Amygdala (tissue), 56 donors: ENCODE results near the gene HS6ST1.

Experiments
- DNase-seq, 56 donors: peaks; one replicate each; lab custom pipeline; 2025; lab: John Stamatoyannopoulos, UW

The HS6ST1 gene

DNA sequence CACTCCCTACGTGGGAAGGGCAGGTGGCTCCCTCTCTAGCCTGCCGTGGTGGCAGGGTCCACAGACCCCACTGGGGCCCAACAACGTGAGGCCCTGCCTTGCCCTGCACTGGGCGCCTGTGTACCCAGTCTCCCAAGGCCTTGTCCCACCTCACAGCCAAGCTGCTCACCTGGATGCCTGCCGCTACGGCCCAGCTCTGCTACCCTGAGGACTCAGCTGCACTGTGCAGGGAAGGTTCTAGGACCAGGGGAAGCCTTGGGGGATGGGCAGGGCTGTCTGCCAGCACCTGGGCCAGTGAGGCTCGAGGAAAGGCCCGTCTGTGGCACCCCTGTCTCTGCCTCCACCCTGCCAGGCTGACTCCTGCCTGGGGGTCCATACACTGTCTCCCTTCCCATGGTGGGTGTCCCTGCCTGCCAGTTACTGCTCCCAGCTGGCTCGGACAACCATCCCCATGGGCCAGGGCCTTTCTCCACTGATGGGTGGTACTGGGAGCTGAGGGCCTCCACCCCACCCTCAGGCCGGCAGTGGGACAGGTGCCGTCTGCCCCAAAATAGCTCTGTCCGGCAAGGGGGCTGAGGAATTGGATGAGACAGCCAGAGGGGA is 33.2 kb downstream of the HS6ST1 start:
- DNase-seq = no peak

DNA sequence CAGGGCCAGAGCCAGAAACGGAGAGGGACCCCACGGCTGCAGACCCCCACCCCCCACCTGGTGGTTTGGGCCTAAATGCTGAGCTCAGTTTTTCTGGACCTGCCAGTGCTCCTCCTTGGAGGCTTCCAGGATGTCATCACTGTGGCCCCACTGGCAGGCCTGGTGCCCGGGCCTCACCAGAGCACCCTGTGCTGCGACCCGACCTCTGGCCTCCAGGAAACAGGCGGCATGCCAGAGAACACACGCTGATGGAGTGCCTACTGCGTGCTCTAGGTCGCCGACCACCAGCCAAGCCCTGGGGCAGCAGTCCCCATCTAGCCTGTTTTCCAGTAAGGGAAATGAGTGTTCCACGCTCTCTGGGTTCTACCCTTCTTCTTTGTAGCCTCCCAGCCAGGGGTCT is 33.8 kb downstream of the HS6ST1 start:
- DNase-seq = no peak

DNA sequence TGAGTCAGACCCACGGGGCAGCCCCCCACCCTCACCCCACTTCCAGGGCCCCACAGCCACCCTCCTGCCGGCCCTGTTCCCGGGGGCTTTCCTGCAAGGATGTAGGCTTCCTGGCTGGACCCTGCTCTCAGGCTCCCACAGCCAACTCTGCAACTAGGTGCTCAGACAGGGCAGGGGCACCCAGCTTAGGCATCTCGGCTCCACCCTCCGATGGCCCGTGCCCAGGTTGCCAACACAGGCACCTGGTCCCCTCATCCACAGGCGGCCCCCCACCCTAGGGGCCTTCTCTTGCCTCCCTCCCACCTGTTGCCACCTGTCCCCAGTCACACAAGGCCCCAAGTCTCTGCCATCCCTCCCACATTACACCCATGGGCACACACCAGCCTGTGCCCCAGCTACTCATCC is 34.6 kb downstream of the HS6ST1 start:
- DNase-seq = no peak

DNA sequence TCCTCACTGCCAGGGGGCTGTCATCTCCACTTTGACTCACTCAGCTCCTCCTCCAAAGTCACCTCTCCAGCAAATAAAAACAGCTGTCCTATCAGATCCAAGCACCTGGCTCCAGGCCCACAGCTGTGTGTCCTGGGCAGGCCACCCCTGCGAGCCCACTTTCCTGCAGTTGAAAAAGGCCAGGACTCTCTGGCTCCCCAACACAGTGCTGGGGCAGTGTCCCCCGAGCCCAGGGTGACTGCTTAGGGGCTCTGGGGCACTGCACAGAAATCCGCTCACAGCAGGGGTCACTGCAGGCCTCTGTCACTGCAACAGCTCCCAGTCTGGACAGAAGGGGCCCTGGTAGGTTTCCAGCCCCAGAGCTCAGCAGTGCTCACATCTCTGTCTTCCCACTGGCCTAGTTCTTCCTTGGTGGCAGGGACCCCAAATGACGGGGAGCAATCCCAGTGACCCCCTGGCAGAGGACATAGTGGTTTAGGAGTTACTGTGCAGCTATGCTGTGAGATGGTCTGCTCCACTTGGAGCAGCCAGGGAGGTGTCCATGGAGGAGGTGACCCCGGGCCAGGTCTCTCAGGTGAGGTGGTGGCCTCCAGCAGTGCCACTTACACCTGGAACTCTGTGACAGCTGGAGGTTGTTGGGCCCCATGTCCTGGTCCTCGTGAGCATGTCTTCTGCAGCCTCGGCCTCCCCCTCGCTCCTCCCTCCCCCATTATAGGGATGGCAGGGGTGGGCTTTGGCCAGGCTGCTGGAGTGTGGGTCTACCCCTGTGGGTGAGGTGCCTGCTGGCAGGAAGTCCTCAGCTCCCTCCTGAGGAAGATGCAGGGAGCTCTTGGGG is 35.5 kb downstream of the HS6ST1 start:
- no peak for DNase-seq

GRCh38 chr2:128282246-128282975 is 36.3 kb downstream of the HS6ST1 start:
- DNase-seq = no peak

GRCh38 chr2:128281852-128282245 is 36.8 kb downstream of the HS6ST1 start:
- DNase-seq = no peak

GRCh38 chr2:128280901-128281321 is 37.8 kb downstream of the HS6ST1 start:
- peak in 8 of 56 donors; percentile 26 to 46 (median 39) for DNase-seq

GRCh38 chr2:128280158-128280871 is 38.4 kb downstream of the HS6ST1 start:
- peak in 3 of 56 donors; percentile 27 to 57 (median 29) for DNase-seq

- no peak for DNase-seq
These were observed 38.9 kb downstream of the HS6ST1 start for GRCh38 chr2:128279786-128280157.

- DNase-seq = no peak
These were observed 39.7 kb downstream of the HS6ST1 start for GRCh38 chr2:128279009-128279408.

- no peak for DNase-seq
These were observed 40.5 kb downstream of the HS6ST1 start for GRCh38 chr2:128277961-128278681.

- DNase-seq = no peak
These were observed 41.6 kb downstream of the HS6ST1 start for GRCh38 chr2:128276878-128277675.

- DNase-seq = no peak
These were observed 43.1 kb downstream of the HS6ST1 start for GRCh38 chr2:128275498-128276045.

DNA sequence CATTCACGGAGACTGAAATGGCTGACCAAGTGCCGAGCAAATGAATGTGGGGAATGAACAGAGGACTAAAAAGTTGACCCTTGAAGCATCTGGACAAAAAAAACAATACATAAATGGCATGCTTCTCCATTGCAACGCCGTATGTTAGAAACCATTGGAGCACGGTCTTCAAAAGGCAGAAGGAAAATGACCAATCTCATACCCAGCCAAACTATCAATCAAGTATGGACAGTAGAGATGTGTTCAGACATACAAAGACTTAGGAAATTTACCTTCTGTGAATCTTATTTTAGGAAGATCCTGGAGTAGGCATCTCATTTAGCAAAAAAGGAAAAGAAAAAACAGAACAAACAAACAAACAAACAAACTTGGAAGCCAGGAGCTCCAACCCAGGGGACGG is 44.5 kb downstream of the HS6ST1 start:
- no peak for DNase-seq

DNA sequence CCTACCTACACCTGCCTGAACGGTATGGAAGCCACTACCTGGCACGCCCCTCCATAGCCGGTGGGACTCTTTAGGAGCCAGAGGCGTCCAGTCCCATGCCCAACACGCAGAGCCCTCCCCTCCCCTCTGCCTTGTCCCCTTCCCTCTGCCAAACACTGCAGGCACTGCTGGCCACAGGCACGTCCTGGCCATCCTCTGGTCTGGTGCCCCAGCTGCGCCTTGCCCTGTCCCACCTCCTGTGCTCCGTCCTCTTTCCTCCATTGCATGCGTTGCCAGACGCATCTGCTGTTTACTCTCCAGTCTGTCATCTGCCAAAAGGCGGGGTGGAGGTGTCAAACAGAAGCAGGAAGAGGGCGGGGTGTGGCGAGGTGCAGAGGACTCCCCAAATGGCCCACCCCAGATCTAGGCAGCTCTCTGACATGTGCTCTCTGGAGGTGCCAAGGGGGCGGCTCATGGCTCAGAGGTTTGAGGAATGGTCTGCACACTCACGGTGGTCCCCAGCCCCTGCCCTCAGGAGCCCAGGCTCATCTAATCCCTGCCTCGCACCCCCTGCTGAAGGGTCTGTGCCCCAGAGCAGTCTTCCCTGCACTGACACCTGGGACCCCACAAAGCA is 45.1 kb downstream of the HS6ST1 start:
- DNase-seq = no peak

DNA sequence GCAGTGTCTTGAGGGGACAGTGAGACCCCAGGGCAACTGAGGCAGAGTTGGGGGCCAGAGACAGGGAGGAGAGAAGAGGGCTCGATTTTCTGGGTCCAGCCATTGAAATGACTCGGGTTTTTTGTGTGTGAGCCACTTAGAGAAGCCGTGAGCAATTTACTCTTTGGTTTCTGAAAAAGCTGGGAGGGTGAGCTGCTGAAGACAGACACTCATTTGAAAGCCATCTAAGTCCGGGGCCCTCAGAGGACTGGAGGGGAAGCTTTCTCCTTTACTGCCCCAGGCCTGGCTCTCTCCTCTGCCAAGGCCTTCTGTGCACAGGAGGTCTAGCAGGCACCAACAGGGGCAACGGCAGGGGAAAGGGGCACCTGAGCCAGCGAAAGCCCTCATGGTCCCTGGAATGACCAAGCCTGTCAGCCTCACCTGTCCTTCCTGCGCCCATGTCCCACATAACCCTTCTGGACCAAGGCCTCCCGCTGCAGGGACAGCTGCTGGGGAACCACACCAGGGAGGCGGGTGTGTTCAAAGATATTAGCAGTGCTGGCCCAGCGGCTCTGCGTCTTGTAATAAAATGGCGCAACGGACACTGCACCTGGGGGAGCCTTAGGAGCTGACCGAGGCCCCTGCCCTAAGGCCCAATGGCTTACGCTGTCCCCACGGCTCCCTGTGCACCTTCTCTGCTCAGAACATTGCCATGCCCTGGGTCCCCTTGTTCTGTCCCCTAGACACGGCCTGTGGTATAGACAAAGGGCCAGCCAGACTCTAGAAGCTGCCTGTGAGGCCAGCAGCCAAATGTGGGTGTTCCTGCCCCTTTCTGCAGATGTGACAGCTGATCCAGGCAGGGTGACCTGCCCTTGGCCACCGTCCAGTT is 45.8 kb downstream of the HS6ST1 start:
- DNase-seq = no peak

GRCh38 chr2:128271911-128272600 is 46.6 kb downstream of the HS6ST1 start:
- DNase-seq = peak in 10 of 56 donors; percentile 23 to 53 (median 39)
